TTC549 (cell line): Measurements from ENCODE around the gene PTPRN.
"Not testable (repeated sequence)": the region's sequence is repeated elsewhere in the genome, so short reads cannot be mapped to it uniquely, and the experiment has no call there.

Experiments
- FAIRE-seq: peaks from 2 replicates; lab custom pipeline; 2012; peaks lifted over from hg19 to GRCh38; lab: Jason Lieb, UNC

Gene PTPRN

GRCh38 chr2:219306047-219306446, 3.2 kb downstream of the PTPRN start:
- no peak for FAIRE-seq

DNA sequence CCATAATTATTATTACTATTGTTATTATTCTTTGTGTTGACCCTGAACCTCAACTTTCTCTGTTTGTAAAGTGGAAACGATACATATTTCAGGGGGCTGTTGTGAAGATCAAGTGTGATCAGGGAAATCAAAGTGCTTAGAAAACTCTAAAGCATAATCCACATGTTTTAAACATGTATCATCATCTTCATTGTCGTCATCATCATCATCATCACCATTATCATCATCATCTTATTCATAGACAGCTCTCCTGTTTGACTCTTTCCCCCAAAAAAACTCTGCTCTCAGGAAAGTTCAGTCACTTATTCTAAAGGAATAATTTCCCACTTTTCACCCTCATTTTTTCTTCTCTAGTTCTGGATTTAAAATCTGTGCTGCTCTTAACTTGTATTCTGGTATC, 5.0 kb downstream of the PTPRN start:
- no peak for FAIRE-seq

- FAIRE-seq: no peak
Observed at GRCh38 chr2:219302412-219302968, 6.7 kb downstream of the PTPRN start.

- no peak for FAIRE-seq
Observed at GRCh38 chr2:219300022-219300421, 9.2 kb downstream of the PTPRN start.

- FAIRE-seq: no peak
Observed at GRCh38 chr2:219299372-219299760, 9.8 kb downstream of the PTPRN start.

GRCh38 chr2:219298759-219299371, 10.3 kb downstream of the PTPRN start:
- FAIRE-seq: peak; percentile 31

DNA sequence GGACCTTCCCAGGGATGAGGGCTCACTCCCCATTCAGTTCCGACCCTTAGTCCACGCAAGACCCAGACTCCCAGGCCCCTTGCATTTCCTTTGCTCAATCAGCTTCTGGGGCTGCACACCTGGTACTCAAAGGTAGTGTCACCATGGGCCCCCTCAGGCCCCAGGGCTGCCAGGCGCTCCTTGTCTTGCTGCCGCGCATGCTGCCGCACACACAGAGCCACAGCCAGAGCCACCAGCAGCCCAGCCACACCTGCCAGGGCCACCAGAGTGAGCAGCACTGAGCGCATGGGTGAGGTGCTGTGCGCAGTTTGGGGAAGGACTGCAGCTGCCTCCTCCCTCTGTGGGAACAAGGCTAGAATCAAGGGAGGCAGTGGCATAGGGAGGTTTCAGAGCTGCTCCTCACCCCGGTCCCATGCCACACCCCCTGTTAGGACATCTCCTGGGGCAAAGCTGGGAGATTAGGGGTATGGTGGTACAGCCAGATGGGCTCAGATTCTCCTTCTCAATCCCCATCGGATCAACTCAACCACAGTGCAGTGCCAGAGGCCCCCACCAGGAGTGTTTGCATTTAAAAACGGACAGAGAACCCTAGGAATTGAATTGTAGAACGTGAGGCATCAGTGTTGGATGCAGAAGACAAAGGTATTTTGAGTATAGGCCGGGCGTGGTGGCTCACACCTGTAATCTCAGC, 11.3 kb downstream of the PTPRN start:
- no peak for FAIRE-seq

GRCh38 chr2:219296631-219297391, 12.4 kb downstream of the PTPRN start:
- FAIRE-seq: no peak

- FAIRE-seq: no peak
Observed at GRCh38 chr2:219296142-219296541, 13.1 kb downstream of the PTPRN start.

DNA sequence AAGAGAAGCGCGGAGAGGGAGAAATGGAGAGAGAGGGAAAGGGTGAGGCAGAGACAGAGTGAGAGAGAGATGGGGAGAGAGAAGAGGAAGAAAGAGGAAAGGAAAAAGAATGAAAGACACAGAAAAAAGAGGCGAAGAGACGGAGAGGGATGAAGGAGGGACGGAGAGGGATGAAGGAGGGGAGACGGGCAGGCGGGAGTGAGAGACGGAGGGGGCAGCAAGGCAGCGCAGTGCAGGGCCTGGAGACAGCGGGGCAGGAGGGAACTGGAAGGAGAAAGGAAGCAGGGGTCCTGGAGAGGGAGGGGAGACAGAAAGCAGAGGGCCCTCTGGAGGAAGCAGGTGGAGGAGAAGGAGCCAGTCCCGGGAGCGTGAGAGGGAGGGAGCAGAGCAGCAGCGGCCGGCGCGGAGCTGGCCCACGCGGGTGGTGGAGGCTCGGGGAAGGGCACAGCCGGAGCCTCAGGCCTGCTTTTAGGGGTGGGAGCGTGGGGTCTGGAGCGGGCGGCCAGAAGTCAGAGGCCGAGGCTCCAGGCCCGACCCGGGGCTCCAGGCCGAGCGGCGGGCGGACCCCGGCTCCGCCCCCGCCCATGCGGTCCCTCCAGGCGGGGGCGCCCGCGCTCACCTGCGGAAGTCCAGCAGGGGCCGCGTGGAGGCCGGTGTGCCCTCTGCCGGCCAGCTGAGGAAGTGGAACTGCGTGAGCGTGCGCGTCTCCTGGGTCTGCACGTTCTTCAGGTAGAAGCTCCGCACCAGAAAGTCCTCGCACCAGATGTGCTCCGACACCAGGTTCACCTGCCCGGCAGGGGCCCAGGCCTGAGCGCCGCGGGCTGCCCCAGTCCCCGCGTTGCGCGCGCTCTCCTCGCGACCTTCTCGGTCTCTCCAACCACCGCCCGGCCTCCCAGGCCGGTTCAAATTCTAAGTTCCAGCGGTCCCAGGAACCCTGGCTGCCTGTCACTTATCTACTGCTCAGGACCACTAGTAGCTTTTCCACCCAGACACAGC, 14.5 kb downstream of the PTPRN start:
- no peak for FAIRE-seq

GRCh38 chr2:219293736-219294231, 15.4 kb downstream of the PTPRN start:
- no peak for FAIRE-seq

- no peak for FAIRE-seq
Observed at GRCh38 chr2:219292616-219293015, 16.6 kb downstream of the PTPRN start.

- FAIRE-seq: no peak
Observed at GRCh38 chr2:219291910-219292490, 17.2 kb downstream of the PTPRN start.

DNA sequence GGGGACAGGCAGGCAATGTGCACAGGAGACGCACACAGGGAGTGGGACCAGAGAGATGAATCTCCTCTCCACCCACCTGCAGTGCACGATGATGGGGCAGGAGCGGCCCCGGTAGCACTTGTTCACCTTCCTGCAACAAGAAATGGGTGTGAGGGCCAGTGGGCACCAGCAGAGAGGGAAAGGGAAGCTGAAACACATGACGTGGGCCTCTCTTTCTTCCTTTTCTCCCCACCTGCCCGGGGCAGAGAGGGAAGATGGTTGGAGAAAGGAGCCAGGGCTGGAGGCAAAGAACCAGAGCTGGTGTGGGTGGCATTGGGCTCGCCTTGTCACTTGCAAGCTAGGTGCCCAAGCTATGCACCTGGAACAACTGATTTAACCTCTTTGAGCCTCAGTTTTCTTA, 17.8 kb downstream of the PTPRN start:
- no peak for FAIRE-seq

- FAIRE-seq: no peak
Observed at GRCh38 chr2:219290381-219291171, 18.6 kb downstream of the PTPRN start.

DNA sequence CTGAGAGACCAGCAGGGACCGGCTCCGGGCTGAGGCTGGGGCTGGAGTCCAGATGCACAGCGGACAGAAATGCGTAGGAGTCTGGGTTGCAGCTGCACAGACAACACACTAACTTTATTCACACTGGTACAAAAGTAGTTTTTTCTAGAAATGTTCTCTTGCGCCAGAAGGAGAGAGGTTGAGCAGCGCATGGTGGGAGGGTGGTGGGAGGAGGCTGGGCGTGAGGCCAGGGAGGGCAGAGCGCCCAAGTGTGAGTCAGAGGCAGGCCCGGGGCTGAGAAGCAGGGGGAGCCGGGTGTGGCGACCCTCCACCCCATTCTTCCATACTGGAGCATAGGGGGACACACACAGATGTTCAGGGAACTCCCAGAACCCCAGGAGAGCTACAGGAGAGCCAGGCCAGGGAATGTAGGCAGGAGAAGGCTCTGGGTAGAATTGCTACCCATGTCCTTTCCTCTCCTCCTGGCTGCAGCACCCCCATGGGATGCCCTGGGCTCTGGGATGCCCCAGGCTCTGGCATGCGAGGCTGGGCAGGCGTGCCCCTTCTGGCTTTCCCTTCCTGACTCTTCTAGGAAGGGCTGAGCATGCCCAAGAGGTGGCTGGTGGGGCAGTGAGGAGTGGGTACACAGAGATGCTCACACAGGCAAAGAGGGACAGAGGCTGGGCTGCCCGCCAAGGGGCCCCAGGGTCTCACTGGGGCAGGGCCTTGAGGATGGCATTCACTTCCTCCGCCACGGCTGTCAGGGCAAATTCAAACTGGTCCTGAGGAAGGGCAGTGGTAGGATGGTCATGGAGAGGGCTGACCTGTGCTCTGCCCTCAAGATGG, 19.5 kb downstream of the PTPRN start:
- no peak for FAIRE-seq

- FAIRE-seq: no peak
Observed at GRCh38 chr2:219289195-219289536, 20.0 kb downstream of the PTPRN start.

DNA sequence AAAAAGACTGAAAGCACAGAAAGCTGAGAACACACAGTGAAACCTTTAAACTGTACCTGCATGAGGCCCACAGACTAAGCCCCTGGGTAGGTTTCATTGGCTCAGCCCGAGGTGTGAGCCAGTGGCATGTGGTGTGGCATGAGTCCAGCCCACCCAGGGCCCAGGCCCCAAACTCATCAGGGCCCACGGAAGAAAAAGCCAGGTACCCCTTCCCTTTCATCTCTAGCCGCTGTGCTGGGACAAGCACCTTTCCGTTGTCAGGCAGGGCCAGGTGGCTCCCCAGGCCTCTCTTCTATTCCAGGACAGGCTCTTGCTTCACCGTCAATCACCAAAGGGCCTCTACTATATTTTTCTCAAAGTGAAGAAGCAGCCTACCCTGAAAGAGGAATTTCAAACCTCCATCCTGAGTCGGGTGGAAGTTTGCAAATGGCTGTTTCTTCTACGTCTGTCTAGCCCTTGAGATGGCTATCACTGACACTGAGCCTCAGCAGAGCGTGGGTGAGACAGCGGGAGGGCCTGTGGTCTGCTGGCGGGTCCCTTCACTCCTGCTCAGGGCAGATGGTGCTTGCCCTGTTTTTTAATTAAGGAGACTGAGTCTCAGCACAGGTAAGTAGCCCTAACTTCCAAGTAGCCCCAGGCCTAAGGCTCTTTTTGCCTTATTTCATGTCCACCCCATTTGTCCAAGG, 21.5 kb downstream of the PTPRN start:
- no peak for FAIRE-seq

- FAIRE-seq: not testable (repeated sequence)
Observed at GRCh38 chr2:219287116-219287440, 22.1 kb downstream of the PTPRN start.
